Measurements from ENCODE around the gene TRIP4. TPM values are rescaled to one million over a fixed set of nuclear protein-coding genes. Genes with fewer than 3 reads are reported as not detected.
"Not testable (repeated sequence)": the region's sequence is repeated elsewhere in the genome, so short reads cannot be mapped to it uniquely, and the experiment has no call there.

The TRIP4 gene
- total and polyA plus RNA-seq, 4 donors: 6.3 to 10.7 (median 7.6) TPM

- WGBS: 96% methylated on average over 3 of the region's 3 CpGs
- DNase-seq (ENCODE audit: low spot score): not testable (repeated sequence)
Observed at GRCh38 chr15:64392471-64392870, 4.8 kb downstream of the TRIP4 start.

GRCh38 chr15:64396789-64397188, 9.2 kb downstream of the TRIP4 start:
- Histone ChIP-seq H3K9me3 (ENCODE audit: control insufficient read depth in 4 of 4, low read length in 3 of 4) (no peaks in the 10 kb centered on the region), H3K27me3 (ENCODE audit: control insufficient read depth in 4 of 4, insufficient read depth in 4 of 4, low read length in 3 of 4) (no peaks in the 10 kb centered on the region), H3K9ac (ENCODE audit: low read depth in 1 of 2, low read length in 2 of 2) (no peak overlapping the region), H3K27ac (ENCODE audit: low read depth in 1 of 2, low read length in 2 of 2) (no peak overlapping the region), H3K4me3 (ENCODE audit: low read depth in 1 of 3, low read length in 3 of 3) (no peak overlapping the region), H3K4me1 (ENCODE audit: control insufficient read depth in 4 of 4, insufficient read depth in 4 of 4, low read length in 3 of 4) (no peaks in the 10 kb centered on the region), H3K36me3 (ENCODE audit: control insufficient read depth in 4 of 4, insufficient read depth in 3 of 4, low read depth in 1 of 4, low read length in 3 of 4) (peaks cover 5 to 62% (median 47%) of the 10 kb centered on the region in 4 donors)
- TF ChIP-seq HNF4G (IDR thresholded peaks at IDR 0.05): no peak
- TF ChIP-seq RXRA (IDR thresholded peaks at IDR 0.05): no peak
- TF ChIP-seq FOXA2 (IDR thresholded peaks at IDR 0.05): no peak
- TF ChIP-seq, protein P1, sequence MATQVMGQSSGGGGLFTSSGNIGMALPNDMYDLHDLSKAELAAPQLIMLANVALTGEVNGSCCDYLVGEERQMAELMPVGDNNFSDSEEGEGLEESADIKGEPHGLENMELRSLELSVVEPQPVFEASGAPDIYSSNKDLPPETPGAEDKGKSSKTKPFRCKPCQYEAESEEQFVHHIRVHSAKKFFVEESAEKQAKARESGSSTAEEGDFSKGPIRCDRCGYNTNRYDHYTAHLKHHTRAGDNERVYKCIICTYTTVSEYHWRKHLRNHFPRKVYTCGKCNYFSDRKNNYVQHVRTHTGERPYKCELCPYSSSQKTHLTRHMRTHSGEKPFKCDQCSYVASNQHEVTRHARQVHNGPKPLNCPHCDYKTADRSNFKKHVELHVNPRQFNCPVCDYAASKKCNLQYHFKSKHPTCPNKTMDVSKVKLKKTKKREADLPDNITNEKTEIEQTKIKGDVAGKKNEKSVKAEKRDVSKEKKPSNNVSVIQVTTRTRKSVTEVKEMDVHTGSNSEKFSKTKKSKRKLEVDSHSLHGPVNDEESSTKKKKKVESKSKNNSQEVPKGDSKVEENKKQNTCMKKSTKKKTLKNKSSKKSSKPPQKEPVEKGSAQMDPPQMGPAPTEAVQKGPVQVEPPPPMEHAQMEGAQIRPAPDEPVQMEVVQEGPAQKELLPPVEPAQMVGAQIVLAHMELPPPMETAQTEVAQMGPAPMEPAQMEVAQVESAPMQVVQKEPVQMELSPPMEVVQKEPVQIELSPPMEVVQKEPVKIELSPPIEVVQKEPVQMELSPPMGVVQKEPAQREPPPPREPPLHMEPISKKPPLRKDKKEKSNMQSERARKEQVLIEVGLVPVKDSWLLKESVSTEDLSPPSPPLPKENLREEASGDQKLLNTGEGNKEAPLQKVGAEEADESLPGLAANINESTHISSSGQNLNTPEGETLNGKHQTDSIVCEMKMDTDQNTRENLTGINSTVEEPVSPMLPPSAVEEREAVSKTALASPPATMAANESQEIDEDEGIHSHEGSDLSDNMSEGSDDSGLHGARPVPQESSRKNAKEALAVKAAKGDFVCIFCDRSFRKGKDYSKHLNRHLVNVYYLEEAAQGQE (IDR thresholded peaks at IDR 0.05): no peak
- no peak for TF ChIP-seq GABPA (IDR thresholded peaks at IDR 0.05 in 1 of 2, conservative IDR thresholded peaks at IDR 0.05 in 1 of 2)
- TF ChIP-seq ATF3 (IDR thresholded peaks at IDR 0.05): no peak
- TF ChIP-seq EGR1 (IDR thresholded peaks at IDR 0.05; ENCODE audit: low read depth in 2 of 2): no peak
- TF ChIP-seq, protein P2, sequence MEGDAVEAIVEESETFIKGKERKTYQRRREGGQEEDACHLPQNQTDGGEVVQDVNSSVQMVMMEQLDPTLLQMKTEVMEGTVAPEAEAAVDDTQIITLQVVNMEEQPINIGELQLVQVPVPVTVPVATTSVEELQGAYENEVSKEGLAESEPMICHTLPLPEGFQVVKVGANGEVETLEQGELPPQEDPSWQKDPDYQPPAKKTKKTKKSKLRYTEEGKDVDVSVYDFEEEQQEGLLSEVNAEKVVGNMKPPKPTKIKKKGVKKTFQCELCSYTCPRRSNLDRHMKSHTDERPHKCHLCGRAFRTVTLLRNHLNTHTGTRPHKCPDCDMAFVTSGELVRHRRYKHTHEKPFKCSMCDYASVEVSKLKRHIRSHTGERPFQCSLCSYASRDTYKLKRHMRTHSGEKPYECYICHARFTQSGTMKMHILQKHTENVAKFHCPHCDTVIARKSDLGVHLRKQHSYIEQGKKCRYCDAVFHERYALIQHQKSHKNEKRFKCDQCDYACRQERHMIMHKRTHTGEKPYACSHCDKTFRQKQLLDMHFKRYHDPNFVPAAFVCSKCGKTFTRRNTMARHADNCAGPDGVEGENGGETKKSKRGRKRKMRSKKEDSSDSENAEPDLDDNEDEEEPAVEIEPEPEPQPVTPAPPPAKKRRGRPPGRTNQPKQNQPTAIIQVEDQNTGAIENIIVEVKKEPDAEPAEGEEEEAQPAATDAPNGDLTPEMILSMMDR (IDR thresholded peaks at IDR 0.05; ENCODE audit: low read depth, low read length, missing input control): no peak
- TF ChIP-seq RAD21 (IDR thresholded peaks at IDR 0.05): no peak
- no peak for TF ChIP-seq JUND (IDR thresholded peaks at IDR 0.05)
- no peak for TF ChIP-seq YY1 (IDR thresholded peaks at IDR 0.05)
- no peak for TF ChIP-seq NR2F2 (IDR thresholded peaks at IDR 0.05)
- WGBS: 95% methylated on average over 5 of the region's 5 CpGs
- DNase-seq (ENCODE audit: low spot score): no peak

More at GRCh38 chr15:64392471-64392870, 4.8 kb downstream of the TRIP4 start:
- H3K27me3 ChIP-seq (ENCODE audit: control insufficient read depth in 4 of 4, insufficient read depth in 4 of 4, low read length in 3 of 4); H3K4me3 ChIP-seq (ENCODE audit: low read depth in 1 of 3, low read length in 3 of 3); H3K9ac ChIP-seq (ENCODE audit: low read depth in 1 of 2, low read length in 2 of 2); H3K27ac ChIP-seq (ENCODE audit: low read depth in 1 of 2, low read length in 2 of 2); H3K9me3 ChIP-seq (ENCODE audit: control insufficient read depth in 4 of 4, low read length in 3 of 4): not testable (repeated sequence)
- H3K36me3 ChIP-seq (ENCODE audit: control insufficient read depth in 4 of 4, insufficient read depth in 3 of 4, low read depth in 1 of 4, low read length in 3 of 4): peaks cover 1 to 29% (median 27%) of the 10 kb centered on the region in 4 donors
- peaks cover 1 to 10% (median 9%) of the 10 kb centered on the region in 4 donors for H3K4me1 ChIP-seq (ENCODE audit: control insufficient read depth in 4 of 4, insufficient read depth in 4 of 4, low read length in 3 of 4)

GRCh38 chr15:64398575-64398974, 10.9 kb downstream of the TRIP4 start:
- no peaks in the 10 kb centered on the region for H3K27me3 ChIP-seq (ENCODE audit: control insufficient read depth in 4 of 4, insufficient read depth in 4 of 4, low read length in 3 of 4)
- peaks cover 5 to 63% (median 49%) of the 10 kb centered on the region in 4 donors for H3K36me3 ChIP-seq (ENCODE audit: control insufficient read depth in 4 of 4, insufficient read depth in 3 of 4, low read depth in 1 of 4, low read length in 3 of 4)
- WGBS: 89% methylated on average over 2 of the region's 2 CpGs
- H3K9me3 ChIP-seq (ENCODE audit: control insufficient read depth in 4 of 4, low read length in 3 of 4): no peaks in the 10 kb centered on the region
- no peak overlapping the region for H3K9ac ChIP-seq (ENCODE audit: low read depth in 1 of 2, low read length in 2 of 2)
- no peak for DNase-seq (ENCODE audit: low spot score)
- H3K4me3 ChIP-seq (ENCODE audit: low read depth in 1 of 3, low read length in 3 of 3): no peak overlapping the region
- H3K27ac ChIP-seq (ENCODE audit: low read depth in 1 of 2, low read length in 2 of 2): no peak overlapping the region
- no peaks in the 10 kb centered on the region for H3K4me1 ChIP-seq (ENCODE audit: control insufficient read depth in 4 of 4, insufficient read depth in 4 of 4, low read length in 3 of 4)
- no peak for TF ChIP-seq NR2F2 (IDR thresholded peaks at IDR 0.05)
- TF ChIP-seq EGR1 (IDR thresholded peaks at IDR 0.05; ENCODE audit: low read depth in 2 of 2): no peak
- TF ChIP-seq, protein P1 (IDR thresholded peaks at IDR 0.05): no peak
- TF ChIP-seq FOXA1 (IDR thresholded peaks at IDR 0.05): no peak
- no peak for TF ChIP-seq FOXA2 (IDR thresholded peaks at IDR 0.05)
- no peak for TF ChIP-seq ATF3 (IDR thresholded peaks at IDR 0.05)
- no peak for TF ChIP-seq MAX (IDR thresholded peaks at IDR 0.05)
- no peak for TF ChIP-seq YY1 (IDR thresholded peaks at IDR 0.05)
- TF ChIP-seq HNF4G (IDR thresholded peaks at IDR 0.05): no peak
- no peak for TF ChIP-seq JUND (IDR thresholded peaks at IDR 0.05)
- TF ChIP-seq SP1 (IDR thresholded peaks at IDR 0.05): no peak
- TF ChIP-seq HNF4A (conservative IDR thresholded peaks at IDR 0.05): no peak
- TF ChIP-seq RAD21 (IDR thresholded peaks at IDR 0.05): no peak
